GM19467 (cell line): ENCODE data around the gene CADPS2.
"Not testable (repeated sequence)": the region's sequence is repeated elsewhere in the genome, so short reads cannot be mapped to it uniquely, and the experiment has no call there.

Source experiments
- ATAC-seq: cut with Tn5 transposase; IDR thresholded peaks from one replicate; pipeline ENCODE4 v1.9.1; 2021; ENCODE audit warnings: mild to moderate bottlenecking, moderate library complexity; ENCODE audit not compliant: unreplicated experiment

Gene CADPS2

DNA sequence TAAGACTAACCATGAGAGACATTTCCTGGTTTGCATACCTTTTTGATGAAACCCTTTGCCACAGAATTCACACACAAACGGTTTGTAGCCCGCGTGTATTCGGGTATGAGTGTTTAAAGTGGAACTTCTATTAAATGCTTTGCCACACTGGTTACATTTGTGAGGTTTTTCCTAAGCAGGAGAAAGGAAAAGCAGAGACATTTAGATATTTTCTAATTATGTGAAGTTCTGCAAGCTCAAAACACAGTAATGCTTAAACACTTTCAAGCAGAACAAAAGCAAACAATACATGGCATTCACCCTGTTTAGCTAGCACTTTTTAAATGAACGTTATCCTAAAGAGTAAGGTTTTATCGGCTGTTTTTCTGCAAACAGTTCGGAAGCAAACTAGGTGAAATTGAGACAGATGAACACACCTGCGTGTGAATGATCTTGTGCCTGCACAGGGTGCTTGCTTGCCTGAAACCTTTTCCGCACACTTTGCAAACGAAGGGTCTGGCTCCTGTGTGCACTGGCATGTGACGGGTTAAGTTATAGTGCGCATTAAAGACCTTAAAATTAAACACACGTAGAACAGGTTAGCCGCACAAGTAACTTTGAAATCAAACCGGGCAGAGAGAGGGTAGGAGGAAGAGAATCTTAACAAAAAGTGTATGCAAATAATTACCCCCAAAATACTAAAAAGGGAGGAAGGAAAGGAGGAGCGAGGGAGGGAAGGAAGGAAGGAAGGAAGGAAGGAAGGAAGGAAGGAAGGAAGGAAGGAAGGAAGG lies 583.3 kb downstream of the CADPS2 start:
- ATAC-seq: no peak

DNA sequence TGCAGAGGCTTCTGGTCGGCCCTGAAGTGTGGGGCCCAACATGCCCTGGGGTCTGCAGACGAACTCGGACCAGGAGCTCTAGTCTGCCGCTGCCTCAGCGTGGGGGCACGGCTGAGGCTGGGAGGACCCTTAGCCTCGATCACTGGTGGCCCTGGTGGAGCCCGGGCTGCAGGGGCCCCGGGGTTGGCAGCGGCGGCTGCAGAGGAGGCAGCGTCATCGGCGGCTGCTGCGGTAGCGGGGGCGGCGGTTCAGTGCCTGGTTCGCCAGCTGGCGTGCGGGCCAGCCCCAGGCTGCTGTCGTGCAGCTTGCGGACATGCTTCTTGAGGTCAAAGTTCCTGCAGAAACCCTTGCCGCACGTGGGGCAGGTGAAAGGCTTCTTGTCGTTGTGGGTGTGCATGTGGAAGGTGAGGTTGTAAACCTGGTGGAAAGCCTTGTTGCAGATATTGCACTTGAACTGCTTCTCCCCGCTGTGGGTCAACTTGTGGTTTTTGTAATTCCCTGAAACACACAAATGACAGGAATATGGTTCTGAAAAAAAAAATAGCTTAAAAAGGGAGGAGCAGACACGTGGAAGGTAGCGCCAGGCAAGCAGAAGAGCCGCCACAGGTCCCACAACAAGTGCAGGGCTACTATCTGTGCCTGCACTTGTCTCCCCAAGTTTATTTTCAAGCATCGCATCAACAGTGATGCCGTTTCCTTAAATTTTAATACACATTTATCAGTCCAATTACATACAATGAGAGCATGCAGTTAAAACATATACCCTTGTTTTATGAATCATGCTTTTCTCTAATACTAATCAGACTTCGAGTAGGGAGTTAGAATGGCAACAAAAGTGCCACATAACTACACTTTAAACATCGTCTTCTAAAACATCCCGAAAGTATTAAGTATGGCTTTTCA lies 584.2 kb downstream of the CADPS2 start:
- ATAC-seq: no peak

DNA sequence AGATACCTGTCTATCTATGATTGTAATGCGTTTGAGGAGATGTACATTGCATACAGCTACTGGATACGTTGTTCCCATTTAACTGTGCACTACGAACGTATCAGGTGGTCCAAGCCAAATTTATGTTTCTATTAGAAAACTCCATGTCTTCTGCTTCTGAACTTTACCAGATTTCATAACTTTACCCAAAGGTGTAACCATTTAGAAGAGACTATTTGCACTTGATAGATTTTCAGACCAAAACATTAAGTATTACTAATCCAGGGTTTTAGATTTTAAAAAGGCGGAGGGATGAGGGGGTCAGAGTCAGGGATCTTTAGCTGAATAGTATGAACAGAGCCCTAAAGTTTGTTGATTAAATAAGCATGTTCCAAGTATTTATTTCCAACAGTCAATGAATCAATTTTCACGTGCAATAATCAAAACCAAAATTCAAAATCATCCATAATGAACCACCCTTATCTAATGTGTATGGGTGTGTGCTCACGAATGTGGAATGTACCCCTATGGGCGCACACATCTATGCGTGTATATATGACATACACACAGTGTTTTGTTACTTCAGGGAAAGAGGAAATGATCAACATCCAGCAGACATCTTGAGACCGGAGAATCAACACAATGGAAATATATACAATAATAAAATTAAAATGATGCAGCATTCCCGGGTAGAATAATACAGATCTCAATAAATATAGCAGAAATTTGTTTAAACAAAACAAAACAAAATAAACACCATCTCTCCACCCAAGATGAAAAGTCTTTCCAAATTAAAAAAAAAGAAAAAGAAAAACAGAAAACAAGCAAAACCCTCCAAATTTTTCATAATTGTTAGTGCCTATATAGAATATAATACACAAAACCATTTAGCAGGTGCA lies 585.1 kb downstream of the CADPS2 start:
- ATAC-seq: no peak

DNA sequence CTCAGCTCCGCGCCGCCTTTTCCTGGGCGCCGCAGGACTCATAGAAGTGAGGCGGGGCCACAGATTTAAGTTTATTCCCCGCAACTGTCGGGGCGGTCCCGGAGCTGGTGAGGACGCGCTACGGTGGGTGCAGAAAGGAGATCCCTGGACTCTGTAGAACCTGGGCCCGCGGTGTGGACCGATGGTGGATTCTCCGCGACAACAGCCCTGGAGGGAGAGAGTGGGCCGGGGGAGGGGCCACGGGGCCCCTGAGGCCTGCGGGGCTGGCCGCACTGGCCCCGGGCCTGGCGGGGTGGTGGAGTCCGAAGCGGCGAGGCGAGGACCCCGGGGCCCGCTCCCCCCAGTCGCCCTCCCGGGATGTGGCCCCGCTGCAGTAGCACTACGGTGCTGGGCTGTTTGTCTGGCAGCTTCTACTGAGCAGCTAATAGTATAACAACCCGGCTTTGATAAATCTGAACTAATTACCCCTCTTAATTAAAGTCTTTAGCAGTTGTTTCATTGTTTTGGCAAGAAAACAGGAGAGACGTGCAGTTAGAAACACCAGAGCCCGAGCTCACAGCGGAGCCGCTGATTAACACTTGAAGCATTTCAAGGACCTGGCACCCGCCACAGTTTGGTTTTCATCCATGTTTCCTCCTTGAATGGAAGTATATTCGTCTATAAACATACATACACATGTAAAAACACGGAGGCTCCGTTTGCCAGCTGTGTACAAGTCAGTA lies 585.9 kb downstream of the CADPS2 start:
- ATAC-seq: no peak

DNA sequence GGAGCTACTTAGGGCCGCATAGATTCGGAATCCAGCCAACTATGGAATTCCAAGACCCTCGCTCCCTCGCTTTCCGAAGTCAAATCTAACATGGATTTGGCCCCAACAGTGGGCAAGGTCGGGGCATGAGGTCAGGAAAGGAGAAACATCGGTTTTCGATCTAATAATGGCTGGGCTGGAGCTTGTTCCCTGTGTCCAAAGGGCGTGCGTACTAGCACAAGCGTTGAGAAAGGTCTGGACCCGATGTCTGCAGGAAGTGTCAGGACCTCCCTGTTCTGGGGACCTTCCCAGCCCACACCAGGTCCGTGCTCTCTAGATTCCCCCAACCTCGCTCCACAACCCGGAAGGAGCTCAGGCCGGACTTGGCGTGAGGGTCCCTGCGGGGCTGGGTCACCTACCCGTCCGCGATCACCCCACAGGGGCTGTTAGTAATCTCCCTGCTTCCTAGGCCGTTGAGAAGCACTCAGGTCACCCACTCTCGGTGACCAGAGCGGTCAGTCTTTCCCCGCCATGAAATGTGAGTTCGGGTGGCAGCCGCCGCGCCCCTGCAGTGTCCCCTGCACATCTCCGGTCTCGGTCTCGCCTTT lies 586.5 kb downstream of the CADPS2 start:
- ATAC-seq: no peak

GRCh38 chr7:122298618-122299017 lies 587.6 kb downstream of the CADPS2 start:
- ATAC-seq: no peak

DNA sequence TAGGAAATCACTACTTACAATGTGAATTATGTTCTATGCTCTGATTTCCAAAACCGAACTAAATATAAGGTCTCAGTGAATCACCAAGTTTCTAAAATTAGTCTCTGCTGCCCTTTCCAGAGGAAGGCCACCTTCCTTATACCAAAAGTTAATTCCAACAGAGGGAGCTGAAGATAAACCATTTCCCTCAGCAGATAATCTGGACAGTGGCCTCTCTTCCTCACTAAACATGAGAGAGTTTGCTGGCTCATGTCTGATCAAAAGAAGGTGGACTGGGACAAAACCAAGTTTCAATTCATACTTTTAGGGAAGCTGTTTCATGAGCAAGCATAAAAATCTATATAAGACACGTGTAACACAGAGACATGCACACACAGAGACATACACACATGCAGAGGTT lies 588.1 kb downstream of the CADPS2 start:
- ATAC-seq: no peak

GRCh38 chr7:122291189-122291588 lies 595.1 kb downstream of the CADPS2 start:
- no peak for ATAC-seq

DNA sequence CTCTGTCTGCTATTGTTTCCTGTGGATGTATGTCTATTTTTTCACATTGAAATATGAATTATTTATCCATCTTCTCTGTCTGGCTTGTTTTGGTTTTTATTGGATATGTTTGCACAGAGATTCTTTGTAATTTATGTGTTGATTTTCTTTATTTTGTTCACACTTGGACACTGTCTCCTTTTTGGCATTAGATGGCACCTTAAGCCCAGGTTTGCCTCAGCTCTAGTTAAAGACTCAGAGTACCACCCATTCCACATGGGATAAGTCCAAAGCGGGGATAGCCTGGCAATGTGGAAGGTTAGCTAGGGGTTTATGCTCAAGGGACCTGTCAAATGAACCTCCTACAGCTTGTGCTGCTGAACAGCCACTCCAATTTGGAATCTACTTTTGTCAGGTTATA lies 595.8 kb downstream of the CADPS2 start:
- ATAC-seq: no peak

GRCh38 chr7:122289426-122289825 lies 596.8 kb downstream of the CADPS2 start:
- ATAC-seq: no peak

GRCh38 chr7:122284608-122285007 lies 601.7 kb downstream of the CADPS2 start:
- not testable (repeated sequence) for ATAC-seq

DNA sequence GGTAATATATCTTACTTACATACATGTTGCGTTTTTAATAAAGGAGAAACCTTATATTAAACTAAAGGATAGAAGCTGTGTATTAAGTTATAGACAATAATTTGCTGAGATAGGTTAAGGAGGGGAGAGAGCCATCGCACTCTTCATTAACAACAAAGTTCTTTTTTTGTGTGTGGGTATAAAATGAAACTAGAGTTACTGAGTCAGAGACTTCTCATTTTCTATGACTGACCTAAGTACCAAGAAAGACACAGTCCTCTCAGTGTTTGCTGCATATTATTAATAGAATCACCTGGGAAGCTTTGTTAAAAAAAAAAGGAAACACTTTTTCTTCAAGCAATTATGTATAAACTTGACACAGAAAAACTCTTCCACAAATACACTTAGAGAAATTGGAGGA lies 613.1 kb downstream of the CADPS2 start:
- ATAC-seq: no peak

- no peak for ATAC-seq
Observed at GRCh38 chr7:122269241-122269640, 617.0 kb downstream of the CADPS2 start.
